HepG2 (cell line): Measurements from ENCODE around the gene MMP12. TPM values are rescaled to one million over a fixed set of nuclear protein-coding genes. Genes with fewer than 3 reads are reported as not detected.
A peak's percentile ranks its signal among the peaks of the same experiment; 100 is the strongest.

Experiments
- ATAC-seq: fragments of 200-7000 bp; cut with Tn5 transposase; 3 replicates; pipeline ENCODE4 v1.9.1; 2020; ENCODE audit warnings: mild to moderate bottlenecking, moderate library complexity
- BruUV-seq: library from RNA; stranded (reverse); fragments of 400-500 nt; replicated peaks from 2 replicates; lab custom pipeline; 2021; lab: Mats Ljungman, UMichigan
- CTCF ChIA-PET: fragments of 300-600 bp; formaldehyde crosslinking; extraction: SDS; loops from one replicate; lab custom pipeline; 2021; ENCODE audit warnings: low total read pairs, inconsistent platforms, low intra/inter-chr PET ratio; lab: Yijun Ruan, JAX
- POLR2A ChIA-PET: fragments of 350-600 bp; sonication (Branson Sonifier 250); formaldehyde crosslinking; loops from one replicate; lab custom pipeline; 2020; ENCODE audit warnings: antibody characterized with exemption, inconsistent platforms; lab: Yijun Ruan, JAX
- DNase-seq: peaks from one replicate; pipeline ENCODE4 v3.0.0-alpha.2; 2015; ENCODE audit warnings: low spot score
- FAIRE-seq: peaks from 3 replicates; lab custom pipeline; 2011; peaks lifted over from hg19 to GRCh38; lab: Jason Lieb, UNC
- H2AFZ ChIP-seq: one replicate; pipeline ENCODE4 v1.6.1; 2011; ENCODE audit warnings: low read length, inconsistent platforms
- H3K27ac ChIP-seq: fragments of 300-600 bp; 3 replicates; pipeline ENCODE4 v1.8.0; 2011; ENCODE audit warnings: mixed run types, mild to moderate bottlenecking, mixed read lengths, low read length, inconsistent platforms; ENCODE audit not compliant: insufficient read depth; ENCODE audit errors: extremely low read length
- H3K27me3 ChIP-seq, 2 experiments: fragments of 200-600 bp in 1 of 2; 2 replicates in 1 of 2; 3 replicates in 1 of 2; pipeline versions ENCODE4 v1.6.0 to v1.8.0; 2011; ENCODE audit warnings: low read length in 2 of 2, mild to moderate bottlenecking in 2 of 2, moderate library complexity in 2 of 2, inconsistent platforms in 1 of 2; ENCODE audit not compliant: insufficient read depth in 2 of 2, control insufficient read depth in 1 of 2
- H3K36me3 ChIP-seq, 2 experiments: fragments of 200-600 bp in 1 of 2; replicated peaks in 1 of 2; 2 replicates in 1 of 2; 3 replicates in 1 of 2; pipeline versions ENCODE4 v1.5.1 to v1.8.0; 2011; ENCODE audit warnings: low read length in 2 of 2, inconsistent platforms in 1 of 2; ENCODE audit not compliant: insufficient read depth in 2 of 2, control insufficient read depth in 1 of 2
- H3K4me1 ChIP-seq: 2 replicates; pipeline ENCODE4 v1.5.1; 2012; ENCODE audit warnings: low read length, inconsistent platforms; ENCODE audit not compliant: insufficient read depth
- H3K4me2 ChIP-seq: 2 replicates; pipeline ENCODE4 v1.6.0; 2011; ENCODE audit warnings: low read depth, low read length, inconsistent platforms
- H3K4me3 ChIP-seq, 3 experiments: fragments of 200-600 bp in 1 of 3; sonication (generic), shearing (Covaris generic) in 1 of 3; replicated peaks in 1 of 3; 2 replicates each; pipeline ENCODE4 v1.5.1; 2011 to 2016; ENCODE audit warnings: low read length in 3 of 3, inconsistent platforms in 2 of 3, low read depth in 2 of 3, mild to moderate bottlenecking in 2 of 3, control low read depth in 1 of 3, mixed read lengths in 1 of 3; ENCODE audit not compliant: insufficient read depth in 1 of 3
- H3K79me2 ChIP-seq: one replicate; pipeline ENCODE4 v1.6.1; 2011; ENCODE audit warnings: low read length, inconsistent platforms; ENCODE audit not compliant: insufficient read depth
- H3K9ac ChIP-seq: 2 replicates; pipeline ENCODE4 v1.6.0; 2011; ENCODE audit warnings: mild to moderate bottlenecking, low read depth, low read length, inconsistent platforms; ENCODE audit not compliant: insufficient read depth
- H3K9me3 ChIP-seq: 2 replicates; pipeline ENCODE4 v1.5.1; 2012; ENCODE audit warnings: mild to moderate bottlenecking, low read length
- H4K20me1 ChIP-seq: 2 replicates; pipeline ENCODE4 v1.6.0; 2011; ENCODE audit warnings: inconsistent platforms, mild to moderate bottlenecking, low read length, moderate library complexity; ENCODE audit not compliant: insufficient read depth
- SMC3 ChIP-seq: IDR thresholded peaks from 2 replicates; pipeline ENCODE4 v1.6.1; 2011; ENCODE audit warnings: low read length, improper control_type of control experiment
- ZNF33A ChIP-seq: sonication (generic); formaldehyde crosslinking; IDR thresholded peaks from 2 replicates; pipeline ENCODE4 v1.5.1; 2020; ENCODE audit warnings: missing genetic modification reagents, mild to moderate bottlenecking, moderate library complexity, borderline replicate concordance
- WGBS: methylation state at CpG from one replicate; pipeline ENCODE4 v1.1.6; 2017; ENCODE audit warnings: low lambda C conversion rate; 5-methylcytosine and 5-hydroxymethylcytosine counted together
- in situ Hi-C: cut with HindIII; loops from 2 replicates; pipeline ENCODE4 v1.10.0; 2017; ENCODE audit warnings: low pct_unique_long_range_greater_than_20kb; ENCODE audit not compliant: extremely low pct_ligation_motif_present
- intact Hi-C: fragments of 100-400 bp; cut with micrococcal nuclease; formaldehyde crosslinking; loops from one replicate; pipeline ENCODE4 v1.10.0; 2022; ENCODE audit not compliant: unreplicated experiment
- polyA plus RNA-seq, 8 experiments: library from polyadenylated mRNA; depleted of rRNA in 3 of 8; stranded (reverse) in 7 of 8; unstranded in 1 of 8; fragments of >200 nt; fragmentation: Illumina TruSeq in 4 of 8; extraction: Trizol in 4 of 8; gene quantifications; 2 replicates each; pipeline versions ENCODE4 v1.2.1 to v1.2.3, GENCODE V29; 2011 to 2016; ENCODE audit warnings: low read depth in 4 of 8, missing spikeins in 1 of 8, mixed read lengths in 1 of 8; ENCODE audit not compliant: insufficient read depth in 1 of 8
- total RNA-seq, 5 experiments: library from RNA; depleted of rRNA; stranded (reverse); fragments of >200 nt; fragmentation: Illumina TruSeq; extraction: Trizol; gene quantifications; 2 replicates each; pipeline ENCODE4 v1.2.3, GENCODE V29; 2016; ENCODE audit warnings: low read depth in 1 of 5
- TF ChIP-seq, protein P1 (sequence below): sonication (generic); formaldehyde crosslinking; IDR thresholded peaks from 2 replicates; pipeline ENCODE4 v1.5.0; 2020; ENCODE audit warnings: mild to moderate bottlenecking, missing genetic modification reagents, moderate library complexity
- TF ChIP-seq, protein P2 (sequence below): IDR thresholded peaks from 2 replicates; pipeline ENCODE4 v1.6.1; 2012; ENCODE audit warnings: low read length, improper control_type of control experiment

MMP12 gene
- total and polyA plus RNA-seq, 2 of the 13 experiments (the other 11 are each of a cell fraction or from before 2014, with no cell fraction given), result not detected

DNA sequence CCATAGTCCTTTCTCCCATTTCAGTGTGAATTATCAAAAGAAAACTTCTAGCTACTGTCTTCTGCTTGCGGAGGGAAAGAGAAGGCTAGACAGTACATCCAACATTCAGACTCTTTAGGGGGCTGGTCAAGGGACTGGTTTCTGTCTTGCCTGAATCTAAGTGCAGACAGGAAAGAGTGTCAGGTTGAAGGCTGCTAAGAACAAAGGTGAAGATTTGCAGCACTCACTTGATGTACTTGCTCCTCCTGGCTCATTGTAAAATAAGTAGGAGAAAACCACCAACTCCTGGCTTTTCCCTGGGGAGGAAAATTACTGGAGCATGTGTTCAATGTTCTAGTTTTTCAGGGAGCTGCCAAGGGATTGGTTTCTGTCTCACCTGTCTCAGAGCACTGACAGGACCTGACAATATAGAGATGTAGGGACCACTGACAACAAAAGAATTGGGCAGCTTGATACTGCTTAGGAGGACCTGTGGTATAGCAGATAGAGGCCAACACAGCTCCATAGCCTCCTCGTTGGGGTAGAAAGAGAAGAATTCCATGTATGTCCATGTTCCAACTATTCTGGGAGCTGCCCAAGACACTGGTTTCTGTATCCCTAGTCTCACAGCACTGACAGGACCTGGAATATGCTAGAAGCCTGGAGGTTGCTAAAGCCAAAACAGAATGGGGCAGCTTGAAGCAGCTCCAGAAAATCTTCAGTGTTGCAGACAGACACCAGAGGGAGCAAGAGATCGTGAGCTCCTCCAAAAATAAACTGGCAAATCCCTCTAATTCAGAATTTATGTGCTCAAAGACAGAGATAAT lies 39.7 kb upstream of the MMP12 start:
- ATAC-seq (peak; percentile 71), DNase-seq (peak; percentile 4), FAIRE-seq (peak; percentile 49)
- CTCF ChIA-PET, result interaction anchor here (0.8 kb wide), 1 partner anchor 27 kb away, joined by 3 read pairs; no protein-coding TSS in a partner anchor
- Histone ChIP-seq H3K9me3 (no peaks in the 10 kb centered on the region), H3K36me3 (no peaks in the 10 kb centered on the region), H3K27ac (no peak overlapping the region), H3K27me3 (no peaks in the 10 kb centered on the region), H3K4me2 (no peak overlapping the region), H2AFZ (no peak overlapping the region), H3K4me1 (no peaks in the 10 kb centered on the region), H3K79me2 (no peaks in the 10 kb centered on the region), H3K9ac (no peak overlapping the region), H3K4me3 (no peak overlapping the region), H4K20me1 (no peaks in the 10 kb centered on the region)
- 37% methylated on average over 2 of the region's 3 CpGs for WGBS
- BruUV-seq, result no TSS peak
- TF ChIP-seq, protein P1, sequence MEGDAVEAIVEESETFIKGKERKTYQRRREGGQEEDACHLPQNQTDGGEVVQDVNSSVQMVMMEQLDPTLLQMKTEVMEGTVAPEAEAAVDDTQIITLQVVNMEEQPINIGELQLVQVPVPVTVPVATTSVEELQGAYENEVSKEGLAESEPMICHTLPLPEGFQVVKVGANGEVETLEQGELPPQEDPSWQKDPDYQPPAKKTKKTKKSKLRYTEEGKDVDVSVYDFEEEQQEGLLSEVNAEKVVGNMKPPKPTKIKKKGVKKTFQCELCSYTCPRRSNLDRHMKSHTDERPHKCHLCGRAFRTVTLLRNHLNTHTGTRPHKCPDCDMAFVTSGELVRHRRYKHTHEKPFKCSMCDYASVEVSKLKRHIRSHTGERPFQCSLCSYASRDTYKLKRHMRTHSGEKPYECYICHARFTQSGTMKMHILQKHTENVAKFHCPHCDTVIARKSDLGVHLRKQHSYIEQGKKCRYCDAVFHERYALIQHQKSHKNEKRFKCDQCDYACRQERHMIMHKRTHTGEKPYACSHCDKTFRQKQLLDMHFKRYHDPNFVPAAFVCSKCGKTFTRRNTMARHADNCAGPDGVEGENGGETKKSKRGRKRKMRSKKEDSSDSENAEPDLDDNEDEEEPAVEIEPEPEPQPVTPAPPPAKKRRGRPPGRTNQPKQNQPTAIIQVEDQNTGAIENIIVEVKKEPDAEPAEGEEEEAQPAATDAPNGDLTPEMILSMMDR, result peak; percentile 32
- TF ChIP-seq ZNF33A (no peak), SMC3 (peak; percentile 33; the same call in 1 of the 2 replicates)
- TF ChIP-seq, protein P2, sequence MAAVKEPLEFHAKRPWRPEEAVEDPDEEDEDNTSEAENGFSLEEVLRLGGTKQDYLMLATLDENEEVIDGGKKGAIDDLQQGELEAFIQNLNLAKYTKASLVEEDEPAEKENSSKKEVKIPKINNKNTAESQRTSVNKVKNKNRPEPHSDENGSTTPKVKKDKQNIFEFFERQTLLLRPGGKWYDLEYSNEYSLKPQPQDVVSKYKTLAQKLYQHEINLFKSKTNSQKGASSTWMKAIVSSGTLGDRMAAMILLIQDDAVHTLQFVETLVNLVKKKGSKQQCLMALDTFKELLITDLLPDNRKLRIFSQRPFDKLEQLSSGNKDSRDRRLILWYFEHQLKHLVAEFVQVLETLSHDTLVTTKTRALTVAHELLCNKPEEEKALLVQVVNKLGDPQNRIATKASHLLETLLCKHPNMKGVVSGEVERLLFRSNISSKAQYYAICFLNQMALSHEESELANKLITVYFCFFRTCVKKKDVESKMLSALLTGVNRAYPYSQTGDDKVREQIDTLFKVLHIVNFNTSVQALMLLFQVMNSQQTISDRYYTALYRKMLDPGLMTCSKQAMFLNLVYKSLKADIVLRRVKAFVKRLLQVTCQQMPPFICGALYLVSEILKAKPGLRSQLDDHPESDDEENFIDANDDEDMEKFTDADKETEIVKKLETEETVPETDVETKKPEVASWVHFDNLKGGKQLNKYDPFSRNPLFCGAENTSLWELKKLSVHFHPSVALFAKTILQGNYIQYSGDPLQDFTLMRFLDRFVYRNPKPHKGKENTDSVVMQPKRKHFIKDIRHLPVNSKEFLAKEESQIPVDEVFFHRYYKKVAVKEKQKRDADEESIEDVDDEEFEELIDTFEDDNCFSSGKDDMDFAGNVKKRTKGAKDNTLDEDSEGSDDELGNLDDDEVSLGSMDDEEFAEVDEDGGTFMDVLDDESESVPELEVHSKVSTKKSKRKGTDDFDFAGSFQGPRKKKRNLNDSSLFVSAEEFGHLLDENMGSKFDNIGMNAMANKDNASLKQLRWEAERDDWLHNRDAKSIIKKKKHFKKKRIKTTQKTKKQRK, result no peak
- in situ Hi-C loops, result no loop called here
- intact Hi-C loops, result loop anchor here (2.0 kb wide), 1 partner anchor 26 kb away; no protein-coding TSS in a partner anchor
- POLR2A ChIA-PET, result no interaction called here
